ENCODE results near the gene CNTN4.
A peak's percentile ranks its signal among the peaks of the same experiment; 100 is the strongest.

The CNTN4 gene

GRCh38 chr3:2495746-2496145 lies 397.1 kb downstream of the CNTN4 start:
- DNase-seq (ENCODE audit: low spot score) = no peak
- Histone ChIP-seq H3K4me3 (no peak overlapping the region), H3K27ac (no peak overlapping the region)
- TF ChIP-seq CTCF (IDR thresholded peaks at IDR 0.05) = no peak

- no peak for TF ChIP-seq CTCF (IDR thresholded peaks at IDR 0.05)
- no peak overlapping the region for H3K27ac ChIP-seq
- H3K4me3 ChIP-seq = no peak overlapping the region
- no peak for DNase-seq (ENCODE audit: low spot score)
Measured at GRCh38 chr3:2504912-2505311, 406.2 kb downstream of the CNTN4 start.

GRCh38 chr3:2506776-2507175 lies 408.1 kb downstream of the CNTN4 start:
- H3K4me3 ChIP-seq = no peak overlapping the region
- DNase-seq (ENCODE audit: low spot score) = no peak
- H3K27ac ChIP-seq = no peak overlapping the region
- no peak for TF ChIP-seq CTCF (IDR thresholded peaks at IDR 0.05)

GRCh38 chr3:2510591-2511145 lies 412.0 kb downstream of the CNTN4 start:
- TF ChIP-seq CTCF (IDR thresholded peaks at IDR 0.05) = no peak
- no peak for DNase-seq (ENCODE audit: low spot score)
- Histone ChIP-seq H3K4me3 (no peak overlapping the region), H3K27ac (no peak overlapping the region)

GRCh38 chr3:2511356-2511755 lies 412.7 kb downstream of the CNTN4 start:
- Histone ChIP-seq H3K4me3 (peak overlapping the region; percentile 24), H3K27ac (no peak overlapping the region)
- no peak for TF ChIP-seq CTCF (IDR thresholded peaks at IDR 0.05)
- DNase-seq (ENCODE audit: low spot score) = no peak

- TF ChIP-seq CTCF (IDR thresholded peaks at IDR 0.05) = no peak
- DNase-seq (ENCODE audit: low spot score) = no peak
- H3K4me3 ChIP-seq = no peak overlapping the region
Measured at GRCh38 chr3:2512881-2513280, 414.2 kb downstream of the CNTN4 start.

GRCh38 chr3:2513986-2514385 lies 415.3 kb downstream of the CNTN4 start:
- H3K27ac ChIP-seq = no peak overlapping the region
- no peak overlapping the region for H3K4me3 ChIP-seq
- TF ChIP-seq CTCF (IDR thresholded peaks at IDR 0.05) = no peak
- no peak for DNase-seq (ENCODE audit: low spot score)

More at GRCh38 chr3:2512881-2513280, 414.2 kb downstream of the CNTN4 start:
- H3K27ac ChIP-seq = no peak overlapping the region

Measured in coronary artery (tissue), 2 donors.